OCI-LY7 (cell line): ENCODE measurements around the gene AATK. TPM values are rescaled to one million over a fixed set of nuclear protein-coding genes. Genes with fewer than 3 reads are reported as not detected.

Source experiments
- BruUV-seq: library from RNA; stranded (reverse); fragments of 400-500 nt; replicated peaks from 2 replicates; lab custom pipeline; 2021; lab: Mats Ljungman, UMichigan
- CTCF ChIA-PET: fragments of 300-600 bp; sonication (Branson Sonifier 250); formaldehyde crosslinking; loops from one replicate; lab custom pipeline; 2022; ENCODE audit warnings: antibody characterized with exemption; ENCODE audit not compliant: unreplicated experiment; lab: Charles Lee
- POLR2A ChIA-PET: fragments of 300-600 bp; sonication (Branson Sonifier 250); formaldehyde crosslinking; loops from one replicate; lab custom pipeline; 2022; ENCODE audit warnings: antibody characterized with exemption; lab: Charles Lee
- DNase-seq: peaks from one replicate; pipeline ENCODE4 v3.0.0-alpha.2; 2015; ENCODE audit warnings: low spot score
- H2AFZ ChIP-seq: fragments of 200-600 bp; sonication (generic), shearing (Covaris generic); 2 replicates; pipeline ENCODE4 v1.6.1; 2014; ENCODE audit warnings: mild to moderate bottlenecking, antibody characterized with exemption, low read length, moderate library complexity
- H3K27ac ChIP-seq: fragments of 200-600 bp; sonication (generic); 2 replicates; pipeline ENCODE4 v1.5.1; 2014; ENCODE audit warnings: mixed run types, low read depth, mild to moderate bottlenecking, moderate library complexity, low read length, inconsistent platforms; ENCODE audit not compliant: poor library complexity, severe bottlenecking
- H3K36me3 ChIP-seq: fragments of 200-600 bp; sonication (generic); 2 replicates; pipeline ENCODE4 v1.6.1; 2014; ENCODE audit warnings: mild to moderate bottlenecking, antibody characterized with exemption, low read length, moderate library complexity, mixed read lengths; ENCODE audit not compliant: insufficient read depth
- H3K4me1 ChIP-seq: fragments of 200-600 bp; sonication (generic); 2 replicates; pipeline ENCODE4 v1.5.1; 2014; ENCODE audit warnings: mild to moderate bottlenecking, low read length; ENCODE audit not compliant: insufficient read depth, poor library complexity, severe bottlenecking
- H3K4me2 ChIP-seq: fragments of 200-600 bp; sonication (generic); 2 replicates; pipeline ENCODE4 v1.6.1; 2014; ENCODE audit warnings: mild to moderate bottlenecking, low read length
- H3K4me3 ChIP-seq: fragments of 200-600 bp; sonication (generic); 2 replicates; pipeline ENCODE4 v1.5.1; 2014; ENCODE audit warnings: mild to moderate bottlenecking, low read depth, low read length; ENCODE audit not compliant: poor library complexity, severe bottlenecking
- H3K79me2 ChIP-seq: fragments of 200-600 bp; sonication (generic); 2 replicates; pipeline ENCODE4 v1.6.1; 2016; ENCODE audit warnings: low read depth, mild to moderate bottlenecking, low read length, moderate library complexity, mixed read lengths; ENCODE audit not compliant: insufficient read depth
- H3K9me2 ChIP-seq: fragments of 200-600 bp; sonication (generic); 2 replicates; pipeline ENCODE4 v1.6.1; 2016; ENCODE audit warnings: mild to moderate bottlenecking, low read length, mixed read lengths; ENCODE audit not compliant: insufficient read depth
- H3K9me3 ChIP-seq: fragments of 200-600 bp; sonication (generic); 2 replicates; pipeline ENCODE4 v1.6.1; 2014; ENCODE audit warnings: mild to moderate bottlenecking, mixed run types, low read length, mixed read lengths
- H4K20me1 ChIP-seq: fragments of 200-600 bp; sonication (generic); 2 replicates; pipeline ENCODE4 v1.6.1; 2014; ENCODE audit warnings: mild to moderate bottlenecking, antibody characterized with exemption, low read length, moderate library complexity, mixed read lengths; ENCODE audit not compliant: insufficient read depth
- CTCF ChIP-seq: fragments of 200-600 bp; sonication (generic); conservative IDR thresholded peaks from 2 replicates; pipeline ENCODE4 v1.5.1; 2014; ENCODE audit warnings: mild to moderate bottlenecking, antibody characterized with exemption, low read length, moderate library complexity, mixed read lengths
- EZH2phosphoT487 ChIP-seq: fragments of 200-600 bp; sonication (generic); IDR thresholded peaks from 2 replicates; pipeline ENCODE4 v1.6.1; 2018; ENCODE audit warnings: low read depth, borderline replicate concordance, mild to moderate bottlenecking, mixed run types, antibody characterized with exemption, low read length, moderate library complexity, mixed read lengths
- intact Hi-C: fragments of 100-400 bp; cut with micrococcal nuclease; formaldehyde crosslinking; loops from one replicate; pipeline ENCODE4 v1.10.0; 2022; ENCODE audit not compliant: unreplicated experiment
- total RNA-seq, 2 experiments: library from RNA; depleted of rRNA in 1 of 2; stranded (reverse); fragments of >200 nt in 1 of 2; shearing (Covaris generic) in 1 of 2; gene quantifications; 2 replicates each; pipeline ENCODE4 v1.2.3, GENCODE V29; 2014 to 2022

Gene AATK
- total RNA-seq, 2 experiments from 2014 or later: 0.03 TPM; not detected in 1

- H3K4me2 ChIP-seq: no peak overlapping the region
- no peak overlapping the region for H3K27ac ChIP-seq
- H3K4me1 ChIP-seq: no peaks in the 10 kb centered on the region
- no peaks in the 10 kb centered on the region for H4K20me1 ChIP-seq
- no peaks in the 10 kb centered on the region for H3K36me3 ChIP-seq
- H3K9me2 ChIP-seq: no peaks in the 10 kb centered on the region
- POLR2A ChIA-PET: no interaction called here
- H3K9me3 ChIP-seq: no peaks in the 10 kb centered on the region
- no peaks in the 10 kb centered on the region for H3K79me2 ChIP-seq
- DNase-seq: no peak
- intact Hi-C loops: no loop called here
- no peak overlapping the region for H2AFZ ChIP-seq
- H3K4me3 ChIP-seq: no peak overlapping the region
- CTCF ChIA-PET: no interaction called here
- no TSS peak for BruUV-seq
- TF ChIP-seq EZH2phosphoT487: no peak
- no peak for TF ChIP-seq CTCF
These were observed 27.9 kb downstream of the AATK start for GRCh38 chr17:81138083-81138482.

- H3K4me1 ChIP-seq: no peaks in the 10 kb centered on the region
- no peaks in the 10 kb centered on the region for H3K79me2 ChIP-seq
- ChIA-PET CTCF (no interaction called here), POLR2A (no interaction called here)
- H3K9me2 ChIP-seq: no peaks in the 10 kb centered on the region
- intact Hi-C loops: no loop called here
- TF ChIP-seq EZH2phosphoT487 (no peak), CTCF (no peak)
- H3K4me3 ChIP-seq: no peak overlapping the region
- H3K4me2 ChIP-seq: no peak overlapping the region
- no peak for DNase-seq
- no peak overlapping the region for H2AFZ ChIP-seq
- BruUV-seq: no TSS peak
- H3K9me3 ChIP-seq: no peaks in the 10 kb centered on the region
- no peak overlapping the region for H3K27ac ChIP-seq
- no peaks in the 10 kb centered on the region for H3K36me3 ChIP-seq
- H4K20me1 ChIP-seq: no peaks in the 10 kb centered on the region
These were observed 28.8 kb downstream of the AATK start for GRCh38 chr17:81137248-81137647.

GRCh38 chr17:81136366-81136765, 29.7 kb downstream of the AATK start:
- no peaks in the 10 kb centered on the region for H3K9me2 ChIP-seq
- no peak overlapping the region for H3K4me2 ChIP-seq
- no peaks in the 10 kb centered on the region for H3K4me1 ChIP-seq
- TF ChIP-seq EZH2phosphoT487 (no peak), CTCF (no peak)
- no peaks in the 10 kb centered on the region for H3K79me2 ChIP-seq
- ChIA-PET POLR2A (no interaction called here), CTCF (no interaction called here)
- H3K4me3 ChIP-seq: no peak overlapping the region
- no peak overlapping the region for H3K27ac ChIP-seq
- H3K9me3 ChIP-seq: no peaks in the 10 kb centered on the region
- BruUV-seq: no TSS peak
- DNase-seq: no peak
- no peak overlapping the region for H2AFZ ChIP-seq
- intact Hi-C loops: no loop called here
- no peaks in the 10 kb centered on the region for H4K20me1 ChIP-seq
- H3K36me3 ChIP-seq: no peaks in the 10 kb centered on the region
